ENCODE measurements around the gene PCED1B. TPM values are rescaled to one million over a fixed set of nuclear protein-coding genes. Genes with fewer than 3 reads are reported as not detected.

Gene PCED1B
- total RNA-seq, 1 experiment from 2014 or later, result 0.86 TPM

DNA sequence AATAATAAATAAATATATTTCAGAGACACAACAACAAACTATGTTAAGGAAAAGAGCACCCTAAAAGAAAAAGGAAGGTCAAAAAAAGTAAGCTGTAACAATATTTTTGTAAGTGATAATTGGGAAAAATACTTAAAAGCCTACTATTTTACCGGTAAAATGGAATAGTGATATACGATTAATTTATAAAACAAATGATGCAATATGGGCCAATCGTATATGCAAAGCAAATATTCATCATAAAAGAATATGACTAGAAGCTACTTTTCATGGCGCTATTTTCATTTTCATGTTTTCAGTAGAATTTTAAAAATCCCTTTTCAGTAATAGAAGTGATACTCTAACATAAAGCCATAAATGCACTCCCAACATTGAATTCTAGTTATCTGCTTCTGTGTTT, 131.4 kb downstream of the PCED1B start:
- DNase-seq (ENCODE audit: low read depth, low spot score) (no peak), ATAC-seq (no peak)
- Histone ChIP-seq H4K20me1 (ENCODE audit: insufficient read depth) (no peaks in the 10 kb centered on the region), H3K79me2 (ENCODE audit: insufficient read depth, low read length) (no peaks in the 10 kb centered on the region), H3K4me1 (ENCODE audit: control insufficient read depth in 1 of 2, insufficient read depth in 2 of 2, low read length in 2 of 2) (peaks cover 0 to 16% of the 10 kb centered on the region in 2 experiments; a peak in 2 of 4 replicates), H3K9ac (ENCODE audit: low read length) (no peak overlapping the region), H2AFZ (ENCODE audit: low read depth, low read length, poor library complexity, severe bottlenecking) (no peak overlapping the region), H3K36me3 (ENCODE audit: control insufficient read depth in 1 of 2, insufficient read depth in 2 of 2, low read length in 2 of 2) (no peaks in the 10 kb centered on the region), H3K9me2 (ENCODE audit: insufficient read depth) (no peaks in the 10 kb centered on the region), H3K27ac (ENCODE audit: low read depth, low read length) (no peak overlapping the region), H3K4me3 (replicated peaks in 1 of 2; ENCODE audit: low read depth in 1 of 2, low read length in 2 of 2) (no peak overlapping the region), H3K9me3 (ENCODE audit: control insufficient read depth in 1 of 2, insufficient read depth in 1 of 2, low read depth in 1 of 2, low read length in 2 of 2) (no peaks in the 10 kb centered on the region), H3K27me3 (ENCODE audit: insufficient read depth, low read length) (no peaks in the 10 kb centered on the region), H3K4me2 (ENCODE audit: low read length) (no peak overlapping the region)
- intact Hi-C loops (cut with micrococcal nuclease), result no loop called here
- TF ChIP-seq SP1 (IDR thresholded peaks at IDR 0.05; ENCODE audit: low read depth) (no peak), ELF1 (IDR thresholded peaks at IDR 0.05; ENCODE audit: borderline replicate concordance, low read depth) (no peak), RAD21 (IDR thresholded peaks at IDR 0.05; ENCODE audit: low read depth) (no peak), SRF (IDR thresholded peaks at IDR 0.05; ENCODE audit: low read depth) (no peak), CEBPB (IDR thresholded peaks at IDR 0.05; ENCODE audit: low read depth) (no peak)
- TF ChIP-seq, protein P1, sequence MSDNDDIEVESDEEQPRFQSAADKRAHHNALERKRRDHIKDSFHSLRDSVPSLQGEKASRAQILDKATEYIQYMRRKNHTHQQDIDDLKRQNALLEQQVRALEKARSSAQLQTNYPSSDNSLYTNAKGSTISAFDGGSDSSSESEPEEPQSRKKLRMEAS (IDR thresholded peaks at IDR 0.05), result no peak
- BruUV-seq (replicated peaks), result no TSS peak
- RAD21 ChIA-PET (ENCODE audit: low non-redundant PET in 1 of 2, low total read pairs in 2 of 2, uncharacterized antibody in 2 of 2, unreplicated experiment in 2 of 2), result interaction anchor here in 1 of 2 experiments (1.2 kb wide), 1 partner anchor 87 kb away, joined by 4 read pairs; no protein-coding TSS in a partner anchor
- CTCF ChIA-PET, result no interaction called here
- POLR2A ChIA-PET, result no interaction called here

DNA sequence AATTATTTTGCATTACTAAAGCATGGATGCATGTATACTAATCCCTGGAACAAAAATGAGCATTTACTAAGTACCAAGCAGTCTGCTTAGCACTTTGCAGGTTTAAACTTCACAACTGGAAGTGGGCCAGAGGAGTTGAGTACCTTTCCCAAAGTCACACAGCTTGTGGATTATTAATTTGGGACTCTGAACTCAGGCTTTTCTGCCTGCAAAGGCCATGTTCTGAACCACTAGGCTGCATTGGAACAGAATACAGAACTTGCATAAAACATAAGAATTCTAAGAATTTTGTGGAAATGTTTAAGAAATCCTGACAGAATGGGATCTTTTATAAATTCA, 133.2 kb downstream of the PCED1B start:
- no peaks in the 10 kb centered on the region for H4K20me1 ChIP-seq (ENCODE audit: insufficient read depth)
- no peak overlapping the region for H3K9ac ChIP-seq (ENCODE audit: low read length)
- no peak overlapping the region for H3K4me3 ChIP-seq (replicated peaks in 1 of 2; ENCODE audit: low read depth in 1 of 2, low read length in 2 of 2)
- no peak overlapping the region for H2AFZ ChIP-seq (ENCODE audit: low read depth, low read length, poor library complexity, severe bottlenecking)
- no peaks in the 10 kb centered on the region for H3K9me3 ChIP-seq (ENCODE audit: control insufficient read depth in 1 of 2, insufficient read depth in 1 of 2, low read depth in 1 of 2, low read length in 2 of 2)
- no peaks in the 10 kb centered on the region for H3K9me2 ChIP-seq (ENCODE audit: insufficient read depth)
- H3K27ac ChIP-seq (ENCODE audit: low read depth, low read length), result no peak overlapping the region
- H3K27me3 ChIP-seq (ENCODE audit: insufficient read depth, low read length), result no peaks in the 10 kb centered on the region
- TF ChIP-seq YY1 (IDR thresholded peaks at IDR 0.05; ENCODE audit: extremely low read depth, insufficient replicate concordance, low read depth, low read length) (no peak), RAD21 (IDR thresholded peaks at IDR 0.05; ENCODE audit: low read depth) (no peak), CEBPB (IDR thresholded peaks at IDR 0.05; ENCODE audit: low read depth) (no peak), EZH2phosphoT487 (IDR thresholded peaks at IDR 0.05; ENCODE audit: borderline replicate concordance) (no peak), SRF (IDR thresholded peaks at IDR 0.05; ENCODE audit: low read depth) (no peak), ZNF274 (IDR thresholded peaks at IDR 0.05; ENCODE audit: low read depth, low read length) (no peak), ELF1 (IDR thresholded peaks at IDR 0.05; ENCODE audit: borderline replicate concordance, low read depth) (no peak), TCF7L2 (IDR thresholded peaks at IDR 0.05; ENCODE audit: borderline replicate concordance, extremely low read depth, insufficient read depth, insufficient read length) (no peak), FOSL1 (IDR thresholded peaks at IDR 0.05; ENCODE audit: low read depth) (no peak)
- TF ChIP-seq, protein P2, sequence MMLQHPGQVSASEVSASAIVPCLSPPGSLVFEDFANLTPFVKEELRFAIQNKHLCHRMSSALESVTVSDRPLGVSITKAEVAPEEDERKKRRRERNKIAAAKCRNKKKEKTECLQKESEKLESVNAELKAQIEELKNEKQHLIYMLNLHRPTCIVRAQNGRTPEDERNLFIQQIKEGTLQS (IDR thresholded peaks at IDR 0.05), result no peak
- ChIA-PET CTCF (no interaction called here), POLR2A (no interaction called here), RAD21 (ENCODE audit: low non-redundant PET in 1 of 2, low total read pairs in 2 of 2, uncharacterized antibody in 2 of 2, unreplicated experiment in 2 of 2) (no interaction called here)
- BruUV-seq (replicated peaks), result no TSS peak
- H3K36me3 ChIP-seq (ENCODE audit: control insufficient read depth in 1 of 2, insufficient read depth in 2 of 2, low read length in 2 of 2), result no peaks in the 10 kb centered on the region
- peaks cover 0 to 10% of the 10 kb centered on the region in 2 experiments; a peak in 1 of 4 replicates for H3K4me1 ChIP-seq (ENCODE audit: control insufficient read depth in 1 of 2, insufficient read depth in 2 of 2, low read length in 2 of 2)
- no peak overlapping the region for H3K4me2 ChIP-seq (ENCODE audit: low read length)
- DNase-seq (ENCODE audit: low read depth, low spot score) (no peak), ATAC-seq (no peak)
- H3K79me2 ChIP-seq (ENCODE audit: insufficient read depth, low read length), result no peaks in the 10 kb centered on the region
- intact Hi-C loops (cut with micrococcal nuclease), result no loop called here

Data from HCT116 (cell line).